Endodermal cell (in vitro differentiated cells): ENCODE data around the gene IDH2. TPM values are rescaled to one million over a fixed set of nuclear protein-coding genes. Genes with fewer than 3 reads are reported as not detected.

Experiments used
- DNase-seq: peaks from one replicate; pipeline ENCODE4 v3.0.0-alpha.2; 2017
- H3K27ac ChIP-seq: 2 replicates; pipeline ENCODE4 v1.5.1; 2013; ENCODE audit warnings: mild to moderate bottlenecking, low read depth, low read length, moderate library complexity
- H3K27me3 ChIP-seq: 2 replicates; pipeline ENCODE4 v1.6.1; 2013; ENCODE audit warnings: mild to moderate bottlenecking, low read length, moderate library complexity; ENCODE audit not compliant: insufficient read depth, control insufficient read depth, poor library complexity, severe bottlenecking
- H3K36me3 ChIP-seq: 2 replicates; pipeline ENCODE4 v1.7.0; 2013; ENCODE audit warnings: mild to moderate bottlenecking, low read length, moderate library complexity; ENCODE audit not compliant: control insufficient read depth, insufficient read depth
- H3K4me1 ChIP-seq: one replicate; pipeline ENCODE4 v1.7.0; 2013; ENCODE audit warnings: low read length; ENCODE audit not compliant: control insufficient read depth, insufficient read depth
- H3K4me3 ChIP-seq: 2 replicates; pipeline ENCODE4 v1.5.1; 2013; ENCODE audit warnings: mild to moderate bottlenecking, low read length, moderate library complexity
- H3K9ac ChIP-seq: 2 replicates; pipeline ENCODE4 v1.6.1; 2013; ENCODE audit warnings: mild to moderate bottlenecking, low read length, moderate library complexity; ENCODE audit not compliant: poor library complexity, severe bottlenecking; ENCODE audit errors: extremely low read depth
- H3K9me3 ChIP-seq: 2 replicates; pipeline ENCODE4 v1.6.1; 2013; ENCODE audit warnings: mild to moderate bottlenecking, low read length, moderate library complexity; ENCODE audit not compliant: control insufficient read depth
- H3K27ac Mint-ChIP-seq: 2 replicates; pipeline ENCODE4 v1.8.0; 2020; ENCODE audit warnings: mixed read lengths
- H3K27me3 Mint-ChIP-seq: 2 replicates; pipeline ENCODE4 v1.8.0; 2021; ENCODE audit warnings: mild to moderate bottlenecking, mixed read lengths; ENCODE audit not compliant: insufficient read depth
- H3K36me3 Mint-ChIP-seq: 2 replicates; pipeline ENCODE4 v1.8.0; 2020; ENCODE audit warnings: low read depth, mixed read lengths
- H3K4me1 Mint-ChIP-seq: 2 replicates; pipeline ENCODE4 v1.8.0; 2020; ENCODE audit warnings: mixed read lengths
- H3K4me3 Mint-ChIP-seq: 2 replicates; pipeline ENCODE4 v1.8.0; 2020; ENCODE audit warnings: mild to moderate bottlenecking, moderate library complexity, mixed read lengths
- H3K9me3 Mint-ChIP-seq: 2 replicates; pipeline ENCODE4 v1.8.0; 2020; ENCODE audit warnings: mild to moderate bottlenecking, mixed read lengths
- WGBS, 2 experiments: methylation state at CpG; one replicate each; pipeline versions ENCODE4 v1.1.5 to v1.1.7; 2013; ENCODE audit warnings: missing lambda C conversion rate in 2 of 2, mixed read lengths in 1 of 2; ENCODE audit not compliant: insufficient coverage in 1 of 2, insufficient read length in 1 of 2; 5-methylcytosine and 5-hydroxymethylcytosine counted together
- total RNA-seq, 2 donors: library from RNA; stranded (reverse); fragmentation: NEBNext Ultra II Directional in 1 of 2; extraction: Animal tissue kit (Norgen Biotek cat#: 25700) in 1 of 2; gene quantifications; 2 replicates in 1 of 2; 3 replicates in 1 of 2; pipeline ENCODE4 v1.2.1, GENCODE V29; 2021
- TF ChIP-seq, protein P1 (sequence below): fragments of 200-600 bp; sonication (generic); conservative IDR thresholded peaks from 2 replicates; pipeline ENCODE4 v1.5.0; 2021; ENCODE audit warnings: antibody characterized with exemption, mild to moderate bottlenecking

The IDH2 gene
- total RNA-seq, 2 donors from 2014 or later = 27.0 to 50.8 TPM

DNA sequence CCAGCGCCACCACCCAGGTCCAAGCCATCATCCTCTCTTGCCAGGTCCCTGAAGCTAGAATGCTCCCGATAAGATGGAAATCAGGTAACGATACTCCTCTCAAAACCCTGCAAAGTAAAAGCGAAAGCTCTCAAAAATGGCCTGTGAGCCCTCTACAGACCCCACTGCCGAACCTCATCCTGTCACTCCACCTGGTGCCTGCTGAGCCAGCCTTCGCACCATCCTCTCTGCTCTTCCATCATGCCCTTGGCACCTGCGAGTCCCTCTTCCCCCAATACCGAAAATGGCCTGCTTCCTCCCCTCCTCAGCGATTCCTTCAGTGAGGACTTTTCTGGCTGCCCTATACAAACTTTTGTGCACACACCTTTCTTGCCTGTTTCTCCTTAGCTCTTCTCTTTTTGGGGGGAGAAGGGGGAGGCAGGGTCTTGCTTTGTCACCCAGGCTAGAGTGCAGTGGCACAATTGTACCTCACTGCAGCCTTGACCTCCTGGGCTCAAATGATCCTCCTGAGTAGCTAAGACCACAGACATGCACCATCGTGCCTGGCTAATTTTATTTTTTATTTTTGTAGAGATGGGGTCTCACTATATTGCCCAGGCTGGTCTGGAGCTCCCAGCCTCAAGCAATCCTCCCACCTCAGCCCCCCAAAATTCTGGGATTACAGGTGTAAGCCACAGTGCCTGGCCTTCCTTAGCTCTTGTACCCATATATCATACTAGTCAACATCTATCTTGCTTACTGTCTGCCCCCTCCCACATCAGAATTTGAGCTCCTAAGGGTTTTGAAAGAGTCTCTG is 3.0 kb downstream of the IDH2 start:
- Histone ChIP-seq H3K9ac (no peak overlapping the region), H3K9me3 (no peaks in the 10 kb centered on the region), H3K27ac (no peak overlapping the region), H3K27me3 (peaks cover 52% of the 10 kb centered on the region), H3K4me1 (peaks cover 2% of the 10 kb centered on the region), H3K4me3 (no peak overlapping the region), H3K36me3 (no peaks in the 10 kb centered on the region)
- Mint-ChIP-seq H3K27ac (no peak overlapping the region), H3K36me3 (no peaks in the 10 kb centered on the region), H3K4me3 (no peak overlapping the region), H3K4me1 (peaks cover 24% of the 10 kb centered on the region), H3K9me3 (no peaks in the 10 kb centered on the region), H3K27me3 (peaks cover 87% of the 10 kb centered on the region)
- TF ChIP-seq, protein P1, sequence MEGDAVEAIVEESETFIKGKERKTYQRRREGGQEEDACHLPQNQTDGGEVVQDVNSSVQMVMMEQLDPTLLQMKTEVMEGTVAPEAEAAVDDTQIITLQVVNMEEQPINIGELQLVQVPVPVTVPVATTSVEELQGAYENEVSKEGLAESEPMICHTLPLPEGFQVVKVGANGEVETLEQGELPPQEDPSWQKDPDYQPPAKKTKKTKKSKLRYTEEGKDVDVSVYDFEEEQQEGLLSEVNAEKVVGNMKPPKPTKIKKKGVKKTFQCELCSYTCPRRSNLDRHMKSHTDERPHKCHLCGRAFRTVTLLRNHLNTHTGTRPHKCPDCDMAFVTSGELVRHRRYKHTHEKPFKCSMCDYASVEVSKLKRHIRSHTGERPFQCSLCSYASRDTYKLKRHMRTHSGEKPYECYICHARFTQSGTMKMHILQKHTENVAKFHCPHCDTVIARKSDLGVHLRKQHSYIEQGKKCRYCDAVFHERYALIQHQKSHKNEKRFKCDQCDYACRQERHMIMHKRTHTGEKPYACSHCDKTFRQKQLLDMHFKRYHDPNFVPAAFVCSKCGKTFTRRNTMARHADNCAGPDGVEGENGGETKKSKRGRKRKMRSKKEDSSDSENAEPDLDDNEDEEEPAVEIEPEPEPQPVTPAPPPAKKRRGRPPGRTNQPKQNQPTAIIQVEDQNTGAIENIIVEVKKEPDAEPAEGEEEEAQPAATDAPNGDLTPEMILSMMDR = no peak
- WGBS, 2 experiments = 91 to 96% methylated on average over 4 to 9 of the region's 10 CpGs
- no peak for DNase-seq

DNA sequence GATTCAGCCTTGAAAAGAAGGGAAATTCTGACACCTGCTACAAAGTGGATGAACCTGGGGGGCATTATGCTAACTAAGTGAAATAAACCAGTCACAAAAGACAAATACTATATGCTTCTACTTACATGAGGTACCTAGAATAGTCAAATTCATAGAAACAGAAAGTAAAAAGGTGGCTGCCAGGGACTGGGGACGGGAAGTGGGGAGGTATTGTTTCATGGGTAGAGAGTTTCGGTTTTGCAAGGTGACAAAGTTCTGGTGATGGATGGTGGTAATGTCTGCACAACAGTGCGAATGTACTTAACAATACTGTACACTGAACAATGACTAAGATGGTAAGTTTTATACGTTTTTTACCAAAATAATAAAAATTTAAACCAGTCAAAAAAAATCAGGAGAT is 4.8 kb downstream of the IDH2 start:
- H3K9me3 ChIP-seq = no peaks in the 10 kb centered on the region
- H3K4me3 ChIP-seq = no peak overlapping the region
- H3K9ac ChIP-seq = no peak overlapping the region
- WGBS, 2 experiments = 82% methylated on average over 2 of the region's 4 CpGs; no CpG with 5 or more reads in 1 of the 2 experiments
- no peak for DNase-seq
- no peak overlapping the region for H3K27ac Mint-ChIP-seq
- no peak overlapping the region for H3K27ac ChIP-seq
- no peaks in the 10 kb centered on the region for H3K9me3 Mint-ChIP-seq
- H3K27me3 ChIP-seq = peaks cover 44% of the 10 kb centered on the region
- peaks cover 24% of the 10 kb centered on the region for H3K4me1 Mint-ChIP-seq
- H3K27me3 Mint-ChIP-seq = peaks cover 85% of the 10 kb centered on the region
- TF ChIP-seq, protein P1 = no peak
- no peaks in the 10 kb centered on the region for H3K36me3 Mint-ChIP-seq
- H3K36me3 ChIP-seq = no peaks in the 10 kb centered on the region
- H3K4me1 ChIP-seq = peaks cover 2% of the 10 kb centered on the region
- H3K4me3 Mint-ChIP-seq = no peak overlapping the region

DNA sequence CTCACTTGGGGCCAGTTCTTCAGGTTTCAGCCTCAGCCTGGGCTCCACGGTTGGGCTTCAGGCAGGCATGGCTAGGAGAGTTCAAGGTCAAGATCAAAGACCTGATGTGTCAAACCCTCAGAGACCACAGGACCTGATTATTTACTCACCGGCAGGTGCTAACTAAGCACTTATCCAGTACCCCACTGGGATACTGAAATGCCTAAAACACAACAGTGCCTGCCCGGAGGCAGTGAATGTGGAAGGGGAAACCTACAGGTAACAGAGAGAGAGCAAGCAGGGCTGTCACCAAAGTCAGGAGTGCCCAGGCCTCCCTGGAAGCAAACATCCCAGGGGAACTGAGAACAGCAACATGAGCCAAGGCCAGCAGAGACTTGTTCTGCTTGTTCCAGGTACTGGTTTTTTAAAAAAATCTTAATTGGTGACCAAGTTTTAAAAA is 6.7 kb downstream of the IDH2 start:
- H3K27ac Mint-ChIP-seq = no peak overlapping the region
- 6 to 44% methylated on average over 1 to 3 of the region's 3 CpGs for WGBS, 2 experiments

More for the DNA sequence above, 6.7 kb downstream of the IDH2 start:
- Histone ChIP-seq H3K9ac (no peak overlapping the region), H3K27me3 (peaks cover 37% of the 10 kb centered on the region), H3K4me1 (no peaks in the 10 kb centered on the region), H3K9me3 (no peaks in the 10 kb centered on the region), H3K4me3 (no peak overlapping the region), H3K27ac (no peak overlapping the region), H3K36me3 (no peaks in the 10 kb centered on the region)
- Mint-ChIP-seq H3K4me1 (peaks cover 16% of the 10 kb centered on the region), H3K36me3 (peaks cover 5% of the 10 kb centered on the region), H3K9me3 (peaks cover 2% of the 10 kb centered on the region), H3K4me3 (no peak overlapping the region), H3K27me3 (peaks cover 87% of the 10 kb centered on the region)
- DNase-seq = peak; percentile 85
- TF ChIP-seq, protein P1 = no peak
